ENCODE data around the gene DNMT3A. TPM values are rescaled to one million over a fixed set of nuclear protein-coding genes. Genes with fewer than 3 reads are reported as not detected.

The DNMT3A gene
- total RNA-seq, 4 donors from 2014 or later, result 16.1 to 33.7 (median 21.0) TPM

GRCh38 chr2:25326326-25327013 is 15.3 kb downstream of the DNMT3A start:
- Histone ChIP-seq H3K9me3 (no peaks in the 10 kb centered on the region), H3K4me1 (peaks cover 3 to 39% (median 19%) of the 10 kb centered on the region in 4 donors), H3K4me3 (no peak overlapping the region), H3K27me3 (no peaks in the 10 kb centered on the region), H3K27ac (no peak overlapping the region), H3K36me3 (no peaks in the 10 kb centered on the region)
- intact Hi-C loops (cut with DNase I; ENCODE audit: low total_unique reads), result no loop called here
- TF ChIP-seq EP300 (IDR thresholded peaks at IDR 0.05; ENCODE audit: low read depth) (no peak), POLR2A (IDR thresholded peaks at IDR 0.05) (no peak), POLR2AphosphoS5 (IDR thresholded peaks at IDR 0.05) (no peak)
- TF ChIP-seq, protein P1, sequence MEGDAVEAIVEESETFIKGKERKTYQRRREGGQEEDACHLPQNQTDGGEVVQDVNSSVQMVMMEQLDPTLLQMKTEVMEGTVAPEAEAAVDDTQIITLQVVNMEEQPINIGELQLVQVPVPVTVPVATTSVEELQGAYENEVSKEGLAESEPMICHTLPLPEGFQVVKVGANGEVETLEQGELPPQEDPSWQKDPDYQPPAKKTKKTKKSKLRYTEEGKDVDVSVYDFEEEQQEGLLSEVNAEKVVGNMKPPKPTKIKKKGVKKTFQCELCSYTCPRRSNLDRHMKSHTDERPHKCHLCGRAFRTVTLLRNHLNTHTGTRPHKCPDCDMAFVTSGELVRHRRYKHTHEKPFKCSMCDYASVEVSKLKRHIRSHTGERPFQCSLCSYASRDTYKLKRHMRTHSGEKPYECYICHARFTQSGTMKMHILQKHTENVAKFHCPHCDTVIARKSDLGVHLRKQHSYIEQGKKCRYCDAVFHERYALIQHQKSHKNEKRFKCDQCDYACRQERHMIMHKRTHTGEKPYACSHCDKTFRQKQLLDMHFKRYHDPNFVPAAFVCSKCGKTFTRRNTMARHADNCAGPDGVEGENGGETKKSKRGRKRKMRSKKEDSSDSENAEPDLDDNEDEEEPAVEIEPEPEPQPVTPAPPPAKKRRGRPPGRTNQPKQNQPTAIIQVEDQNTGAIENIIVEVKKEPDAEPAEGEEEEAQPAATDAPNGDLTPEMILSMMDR (IDR thresholded peaks at IDR 0.05), result no peak
- in situ Hi-C loops (cut with MboI; ENCODE audit: low pct_ligation_motif_present in 1 of 4, low pct_unique_long_range_greater_than_20kb in 1 of 4, low sequenced_read_pairs in 3 of 4), result no loop called here
- DNase-seq, result no peak
- WGBS, 2 donors (ENCODE audit: low coverage in 1 of 2), result 96 to 100% methylated on average over 1 to 5 of the region's 5 CpGs

DNA sequence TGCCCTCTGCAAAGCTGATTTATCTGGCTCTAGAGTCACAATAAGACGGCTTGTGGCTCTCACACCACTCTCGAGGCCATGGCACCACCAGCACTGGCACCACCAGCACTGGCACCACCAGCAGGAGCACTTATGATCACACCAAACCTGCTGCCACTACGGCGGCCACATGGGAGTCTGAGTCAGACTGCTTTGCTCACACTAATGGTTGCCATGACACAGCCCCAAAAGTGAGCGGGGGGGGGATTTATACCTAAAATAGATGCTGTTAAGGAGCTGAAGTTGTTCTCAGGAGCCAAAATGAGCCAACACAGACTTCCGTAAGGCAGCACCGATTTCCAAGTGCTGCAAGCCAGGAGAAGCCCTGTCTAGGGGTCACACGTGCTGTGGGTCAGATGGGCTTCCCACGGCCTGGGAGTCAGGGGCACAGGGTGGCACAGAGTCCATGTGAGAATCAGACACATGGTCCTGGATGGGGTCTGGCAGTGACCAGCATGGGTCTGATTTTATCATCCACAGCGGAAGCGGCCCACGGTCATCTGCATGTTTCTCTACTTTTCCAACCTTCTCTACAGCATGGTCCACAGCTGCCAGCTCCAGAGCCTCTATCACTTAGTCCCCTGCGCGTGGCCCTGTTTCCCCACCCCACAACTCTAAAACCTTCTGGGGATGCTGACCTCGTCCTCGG is 16.7 kb downstream of the DNMT3A start:
- intact Hi-C loops (cut with DNase I; ENCODE audit: low total_unique reads) (no loop called here), in situ Hi-C loops (cut with MboI; ENCODE audit: low pct_ligation_motif_present in 1 of 4, low pct_unique_long_range_greater_than_20kb in 1 of 4, low sequenced_read_pairs in 3 of 4) (no loop called here)
- peak overlapping the region in 2 of 4 donors; percentile 33 to 43 for H3K27ac ChIP-seq
- DNase-seq, result no peak
- no peaks in the 10 kb centered on the region for H3K27me3 ChIP-seq
- H3K4me1 ChIP-seq, result peaks cover 3 to 39% (median 17%) of the 10 kb centered on the region in 4 donors
- H3K9me3 ChIP-seq, result no peaks in the 10 kb centered on the region
- H3K36me3 ChIP-seq, result no peaks in the 10 kb centered on the region
- 90% methylated on average over 16 of the region's 16 CpGs; no CpG with 5 or more reads in 1 of the 2 donors for WGBS, 2 donors (ENCODE audit: low coverage in 1 of 2)
- H3K4me3 ChIP-seq, result no peak overlapping the region
- TF ChIP-seq EP300 (IDR thresholded peaks at IDR 0.05; ENCODE audit: low read depth) (no peak), POLR2A (IDR thresholded peaks at IDR 0.05) (no peak), POLR2AphosphoS5 (IDR thresholded peaks at IDR 0.05) (no peak)
- TF ChIP-seq, protein P1 (IDR thresholded peaks at IDR 0.05), result no peak

DNA sequence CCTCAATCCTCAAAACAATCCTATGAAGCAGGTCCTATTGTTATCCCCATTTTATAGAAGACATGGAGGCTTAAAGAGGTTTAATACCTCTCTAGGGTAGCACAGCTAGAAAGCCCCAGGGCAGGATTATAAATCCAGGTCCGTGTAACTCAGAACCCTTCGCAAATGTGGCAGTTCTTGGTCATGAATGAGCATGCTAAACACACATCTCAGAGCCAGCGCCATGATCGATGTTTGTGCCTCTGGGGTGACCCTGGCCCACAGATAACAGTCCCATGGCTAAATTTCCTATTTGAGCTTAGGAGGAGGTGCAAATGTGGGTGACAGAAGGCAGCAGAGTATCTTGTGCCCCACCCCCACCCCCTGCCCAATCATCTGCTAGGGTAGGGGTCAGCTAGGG is 17.5 kb downstream of the DNMT3A start:
- Histone ChIP-seq H3K27ac (peak overlapping the region in 1 of 4 donors; percentile 38), H3K4me1 (peaks cover 3 to 34% (median 16%) of the 10 kb centered on the region in 4 donors), H3K9me3 (no peaks in the 10 kb centered on the region), H3K4me3 (no peak overlapping the region), H3K27me3 (no peaks in the 10 kb centered on the region), H3K36me3 (no peaks in the 10 kb centered on the region)
- no peak for DNase-seq
- WGBS, 2 donors (ENCODE audit: low coverage in 1 of 2), result 86% methylated on average over 4 of the region's 4 CpGs; no CpG with 5 or more reads in 1 of the 2 donors
- intact Hi-C loops (cut with DNase I; ENCODE audit: low total_unique reads) (no loop called here), in situ Hi-C loops (cut with MboI; ENCODE audit: low pct_ligation_motif_present in 1 of 4, low pct_unique_long_range_greater_than_20kb in 1 of 4, low sequenced_read_pairs in 3 of 4) (no loop called here)
- TF ChIP-seq, protein P1 (IDR thresholded peaks at IDR 0.05), result no peak
- TF ChIP-seq POLR2A (IDR thresholded peaks at IDR 0.05) (no peak), POLR2AphosphoS5 (IDR thresholded peaks at IDR 0.05) (no peak), EP300 (IDR thresholded peaks at IDR 0.05; ENCODE audit: low read depth) (no peak)

DNA sequence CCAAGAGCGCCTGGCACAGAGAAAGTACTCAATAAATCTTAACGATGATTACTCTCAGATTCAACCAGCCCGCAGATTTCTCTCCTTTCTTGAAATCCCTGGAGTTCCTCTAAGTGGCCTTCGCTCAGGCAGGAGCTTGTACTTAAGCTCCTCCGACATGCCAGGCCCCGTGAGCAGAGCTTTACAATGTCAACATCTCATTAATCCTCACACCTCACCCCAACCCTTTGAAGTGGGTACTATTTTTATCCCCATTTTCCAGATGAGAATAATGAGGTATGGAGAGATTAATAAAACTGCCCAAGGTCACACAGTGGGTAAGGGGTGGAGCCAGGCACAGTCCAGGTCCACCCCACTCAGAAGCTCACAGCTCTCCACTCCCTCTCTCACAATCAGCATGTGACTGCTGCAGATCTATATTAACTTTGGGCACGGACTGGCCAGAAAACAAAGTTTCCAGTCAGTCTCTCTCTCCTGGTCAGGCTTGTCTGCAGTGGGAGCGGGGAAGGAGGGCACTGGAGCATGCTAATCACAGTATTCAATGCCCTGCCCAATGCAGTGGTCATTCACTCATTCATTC is 18.0 kb downstream of the DNMT3A start:
- Histone ChIP-seq H3K27me3 (no peaks in the 10 kb centered on the region), H3K36me3 (no peaks in the 10 kb centered on the region), H3K9me3 (no peaks in the 10 kb centered on the region), H3K27ac (peak overlapping the region in 3 of 4 donors; percentile 20 to 38 (median 23)), H3K4me1 (peaks cover 3 to 34% (median 16%) of the 10 kb centered on the region in 4 donors), H3K4me3 (no peak overlapping the region)
- TF ChIP-seq EP300 (IDR thresholded peaks at IDR 0.05; ENCODE audit: low read depth) (no peak), POLR2A (IDR thresholded peaks at IDR 0.05) (no peak), POLR2AphosphoS5 (IDR thresholded peaks at IDR 0.05) (no peak)
- TF ChIP-seq, protein P1 (IDR thresholded peaks at IDR 0.05), result no peak
- DNase-seq, result no peak
- WGBS, 2 donors (ENCODE audit: low coverage in 1 of 2), result 64% methylated on average over 8 of the region's 8 CpGs; no CpG with 5 or more reads in 1 of the 2 donors
- in situ Hi-C loops (cut with MboI; ENCODE audit: low pct_ligation_motif_present in 1 of 4, low pct_unique_long_range_greater_than_20kb in 1 of 4, low sequenced_read_pairs in 3 of 4) (no loop called here), intact Hi-C loops (cut with DNase I; ENCODE audit: low total_unique reads) (no loop called here)
